Spinal cord (tissue), 10 donors: ENCODE results near the gene EHBP1L1. TPM values are rescaled to one million over a fixed set of nuclear protein-coding genes. Genes with fewer than 3 reads are reported as not detected.

Experiments used
- DNase-seq, 6 donors: peaks; one replicate each; pipeline versions ENCODE4 v3.0.0 to v3.0.0-alpha.2; 2013 to 2015; ENCODE audit warnings: low spot score in 6 of 6, low read depth in 4 of 6
- H3K27ac ChIP-seq: one replicate; pipeline ENCODE4 v1.5.1; 2013; ENCODE audit warnings: low read depth, low read length, control low read depth
- H3K27me3 ChIP-seq: one replicate; pipeline ENCODE4 v1.6.1; 2013; ENCODE audit warnings: low read length; ENCODE audit not compliant: control insufficient read depth, insufficient read depth
- H3K36me3 ChIP-seq: one replicate; pipeline ENCODE4 v1.6.1; 2013; ENCODE audit warnings: low read length; ENCODE audit not compliant: control insufficient read depth, insufficient read depth
- H3K4me1 ChIP-seq: one replicate; pipeline ENCODE4 v1.6.1; 2013; ENCODE audit warnings: low read length; ENCODE audit not compliant: control insufficient read depth, insufficient read depth
- H3K4me3 ChIP-seq: one replicate; pipeline ENCODE4 v1.5.1; 2013; ENCODE audit warnings: low read depth, low read length, control low read depth
- H3K9me3 ChIP-seq: one replicate; pipeline ENCODE4 v1.6.1; 2013; ENCODE audit warnings: low read length; ENCODE audit not compliant: control insufficient read depth, insufficient read depth
- WGBS: methylation state at CpG from one replicate; pipeline ENCODE4 v1.1.5; 2013; ENCODE audit warnings: missing lambda C conversion rate; ENCODE audit not compliant: insufficient coverage; 5-methylcytosine and 5-hydroxymethylcytosine counted together
- polyA plus RNA-seq, 2 donors: library from polyadenylated mRNA; unstranded; fragments of 120-200 nt; gene quantifications; one replicate each; pipeline ENCODE4 v1.2.1, GENCODE V29; 2013; ENCODE audit not compliant: insufficient read length in 2 of 2
- total RNA-seq, 2 donors: library from RNA; depleted of rRNA in 1 of 2; stranded (reverse); fragments of 120-200 nt in 1 of 2; fragments of >200 nt in 1 of 2; gene quantifications; one replicate each; pipeline versions ENCODE4 v1.2.3 to v1.2.4, GENCODE V29; 2013 to 2014
- donor health status: healthy.

EHBP1L1 gene
- total and polyA plus RNA-seq, 4 donors = 13.9 to 30.1 (median 22.2) TPM

DNA sequence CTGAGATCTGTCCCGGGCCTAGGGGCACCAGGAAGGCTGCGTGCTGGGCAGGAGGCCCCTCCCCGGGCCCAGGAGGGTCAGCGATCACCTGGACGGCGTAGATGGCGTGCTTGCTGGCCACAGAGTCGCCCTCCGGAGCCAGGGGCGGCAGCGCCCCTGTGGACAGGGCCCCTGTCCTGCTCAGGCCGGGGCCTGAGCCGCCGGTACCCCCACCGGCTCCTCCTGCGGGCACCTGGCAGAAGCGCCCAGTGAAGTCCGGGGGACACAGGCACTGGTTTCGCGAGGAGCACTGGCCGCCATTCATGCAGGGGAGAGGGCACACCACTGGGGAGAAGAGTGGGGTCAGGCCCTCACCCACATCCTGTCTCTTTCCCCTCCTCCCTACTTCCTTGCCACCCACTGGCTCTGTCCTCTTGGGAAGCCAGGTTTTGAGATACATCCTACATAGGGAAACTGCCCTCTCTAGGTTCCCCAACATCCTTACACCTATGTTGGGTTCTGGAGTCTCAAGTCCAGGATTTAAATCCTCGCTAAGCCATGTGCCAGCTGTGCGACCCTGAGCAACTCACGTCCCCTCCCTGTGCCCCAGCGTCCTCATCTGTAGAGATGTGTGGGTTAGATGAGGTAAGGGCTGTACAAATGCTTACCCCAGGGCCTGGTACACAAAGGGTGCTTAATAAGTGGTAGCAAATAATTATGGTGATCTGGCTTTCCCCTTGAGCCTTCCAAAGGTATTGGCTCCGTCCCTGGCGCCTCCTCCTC is 21.6 kb upstream of the EHBP1L1 start:
- Histone ChIP-seq H3K27ac (no peak overlapping the region), H3K9me3 (no peaks in the 10 kb centered on the region), H3K27me3 (no peaks in the 10 kb centered on the region), H3K36me3 (peaks cover 54% of the 10 kb centered on the region), H3K4me3 (no peak overlapping the region), H3K4me1 (peaks cover 47% of the 10 kb centered on the region)
- no peak for DNase-seq
- WGBS = 74% methylated on average over 27 of the region's 27 CpGs

DNA sequence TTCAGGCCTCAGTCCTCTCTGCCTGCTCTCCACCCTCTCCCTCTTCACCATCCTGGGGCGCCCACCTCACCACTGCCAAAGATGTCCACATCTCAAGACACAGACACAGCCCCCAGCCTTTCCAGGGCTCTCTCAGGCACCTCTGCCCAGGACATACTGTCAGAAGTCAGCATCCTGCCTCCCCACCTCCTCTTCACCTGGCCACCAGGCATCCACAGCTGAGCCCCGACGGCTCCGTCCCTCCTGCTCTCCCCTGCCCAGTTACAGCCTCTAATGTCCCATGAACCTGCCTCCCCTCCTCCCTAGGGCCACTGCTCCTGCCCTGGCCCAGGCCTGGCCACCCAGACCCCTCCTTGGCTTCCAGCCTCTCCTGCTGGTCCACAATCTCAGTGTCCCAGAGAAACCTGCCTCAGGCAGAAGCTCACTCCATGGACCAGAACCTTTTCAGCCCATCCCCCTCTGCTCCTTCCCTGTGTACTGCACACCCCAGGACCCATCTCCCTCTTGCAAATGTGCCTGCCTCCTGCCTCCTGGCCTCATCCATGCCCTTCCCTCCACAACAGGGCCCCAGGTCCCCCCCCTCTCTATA is 20.9 kb upstream of the EHBP1L1 start:
- DNase-seq = no peak
- peaks cover 54% of the 10 kb centered on the region for H3K36me3 ChIP-seq
- WGBS = 89% methylated on average over 4 of the region's 4 CpGs
- no peak overlapping the region for H3K4me3 ChIP-seq
- no peaks in the 10 kb centered on the region for H3K9me3 ChIP-seq
- H3K27ac ChIP-seq = no peak overlapping the region
- no peaks in the 10 kb centered on the region for H3K27me3 ChIP-seq
- peaks cover 53% of the 10 kb centered on the region for H3K4me1 ChIP-seq

- Histone ChIP-seq H3K4me1 (peaks cover 62% of the 10 kb centered on the region), H3K27me3 (no peaks in the 10 kb centered on the region), H3K4me3 (no peak overlapping the region), H3K27ac (no peak overlapping the region), H3K9me3 (no peaks in the 10 kb centered on the region), H3K36me3 (peaks cover 51% of the 10 kb centered on the region)
- DNase-seq = no peak
- WGBS = 65% methylated on average over 6 of the region's 6 CpGs
These were observed 20.1 kb upstream of the EHBP1L1 start for GRCh38 chr11:65555693-65556231.

- H3K36me3 ChIP-seq = peaks cover 42% of the 10 kb centered on the region
- peaks cover 71% of the 10 kb centered on the region for H3K4me1 ChIP-seq
- no peaks in the 10 kb centered on the region for H3K9me3 ChIP-seq
- 71% methylated on average over 7 of the region's 12 CpGs for WGBS
- H3K4me3 ChIP-seq = peak overlapping the region; percentile 64
- DNase-seq = no peak
- H3K27ac ChIP-seq = peak overlapping the region; percentile 85
- H3K27me3 ChIP-seq = no peaks in the 10 kb centered on the region
These were observed 19.2 kb upstream of the EHBP1L1 start for GRCh38 chr11:65556470-65557279.

- peak overlapping the region; percentile 85 for H3K27ac ChIP-seq
- 3% methylated on average over 38 of the region's 47 CpGs for WGBS
These were observed 18.4 kb upstream of the EHBP1L1 start for GRCh38 chr11:65557280-65558001.

DNA sequence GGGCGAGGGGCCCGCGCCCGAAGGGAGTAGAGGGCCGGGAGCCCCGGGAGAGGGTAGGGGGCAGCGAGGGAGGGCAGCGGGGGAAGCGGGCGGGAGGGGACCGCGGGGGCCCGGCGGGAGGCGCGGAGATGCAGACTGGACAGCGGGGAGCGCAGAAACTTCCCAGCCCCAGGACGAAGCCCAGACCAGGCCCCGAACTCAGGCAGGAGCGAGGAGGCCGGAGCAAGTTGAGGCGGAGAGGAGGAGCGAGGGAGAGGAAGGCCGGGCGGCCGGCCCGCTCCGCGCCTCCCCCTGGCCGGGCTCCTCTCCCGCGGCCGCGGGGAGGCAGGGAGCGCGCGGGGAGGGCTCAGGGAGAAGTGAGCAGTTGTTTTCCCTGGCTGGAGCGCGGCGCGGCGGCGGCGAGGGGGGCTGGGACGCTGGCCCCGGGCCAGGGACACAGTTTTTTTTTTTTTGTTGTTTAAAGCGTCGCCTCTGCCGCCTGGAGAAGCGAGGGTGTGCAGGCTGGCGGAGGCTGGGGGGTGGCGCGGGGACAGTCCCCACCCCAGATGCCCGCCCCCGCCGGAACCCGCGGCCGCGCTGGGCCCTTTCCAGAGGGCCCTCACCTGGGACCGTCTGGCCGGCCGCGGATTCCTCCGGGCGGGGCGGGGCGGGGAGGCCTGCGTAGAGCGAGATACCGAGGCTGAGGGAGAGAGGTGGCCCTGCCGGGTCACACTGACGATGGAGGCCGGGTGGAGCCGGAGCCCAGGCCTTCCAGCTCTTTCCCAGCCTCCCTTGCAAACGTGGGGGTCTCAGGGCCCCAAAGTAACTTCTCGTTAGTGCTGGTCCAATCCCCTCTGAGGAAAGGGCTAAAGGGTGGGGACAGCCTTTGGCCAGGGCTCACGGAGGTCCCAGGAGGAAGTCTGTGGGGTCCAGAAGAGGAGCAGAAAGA is 17.6 kb upstream of the EHBP1L1 start, which contains the start of gene LTBP3:
Gene LTBP3 (minus strand): TSS at position 358 of the 928 bp plus-strand sequence. CDS start 400 bp downstream, outside the sequence.
- Histone ChIP-seq H3K9me3 (no peaks in the 10 kb centered on the region), H3K27ac (peak within 1 kb of the TSS; percentile 99), H3K36me3 (peaks cover 26% of the 10 kb centered on the region), H3K4me1 (peaks cover 71% of the 10 kb centered on the region), H3K4me3 (peak within 1 kb of the TSS; percentile 64), H3K27me3 (no peaks in the 10 kb centered on the region)
- DNase-seq = peak in 5 of 6 donors; percentile 59 to 95 (median 74)
- WGBS = under 1% methylated on average over 67 of the region's 79 CpGs

More at GRCh38 chr11:65557280-65558001, 18.4 kb upstream of the EHBP1L1 start:
- DNase-seq = peak in 1 of 6 donors; percentile 44
- H3K36me3 ChIP-seq = peaks cover 35% of the 10 kb centered on the region
- H3K9me3 ChIP-seq = no peaks in the 10 kb centered on the region
- peaks cover 71% of the 10 kb centered on the region for H3K4me1 ChIP-seq
- no peaks in the 10 kb centered on the region for H3K27me3 ChIP-seq
- peak overlapping the region; percentile 64 for H3K4me3 ChIP-seq

DNA sequence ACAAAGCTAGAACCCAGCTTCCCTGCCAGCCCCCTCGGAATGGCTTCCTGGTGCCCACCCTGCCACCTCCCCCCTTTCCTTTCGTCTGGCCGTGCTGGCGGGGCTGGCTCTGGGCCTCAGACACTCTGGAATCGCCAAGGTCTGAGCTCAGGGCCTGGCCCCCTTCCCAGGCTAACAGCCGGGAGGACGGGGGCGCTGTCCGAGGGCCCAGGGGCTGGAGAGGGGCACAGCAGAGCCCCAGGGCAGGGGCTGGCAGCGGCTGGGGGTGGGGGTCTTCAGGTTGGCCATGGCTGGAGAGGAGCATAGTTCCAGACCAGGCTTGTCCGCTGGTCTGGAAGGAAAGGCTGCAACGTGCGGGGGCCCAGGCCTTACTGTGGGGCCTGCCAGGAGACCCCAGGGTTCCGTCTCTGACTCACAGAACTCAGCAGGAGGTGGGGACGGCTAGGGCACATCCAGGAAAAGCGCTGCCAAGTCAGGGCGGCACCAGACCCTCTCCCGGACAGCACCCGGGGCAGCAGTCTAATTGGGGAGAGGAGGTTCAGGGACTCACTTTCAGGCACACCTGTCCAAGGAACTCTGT is 16.8 kb upstream of the EHBP1L1 start:
- H3K9me3 ChIP-seq = no peaks in the 10 kb centered on the region
- peak overlapping the region; percentile 43 for H3K4me3 ChIP-seq
- DNase-seq = peak in 3 of 6 donors; percentile 47 to 91 (median 61)
- no peaks in the 10 kb centered on the region for H3K27me3 ChIP-seq
- H3K4me1 ChIP-seq = peaks cover 68% of the 10 kb centered on the region
- peak overlapping the region; percentile 99 for H3K27ac ChIP-seq
- peaks cover 19% of the 10 kb centered on the region for H3K36me3 ChIP-seq
- WGBS = 25% methylated on average over 19 of the region's 19 CpGs

DNA sequence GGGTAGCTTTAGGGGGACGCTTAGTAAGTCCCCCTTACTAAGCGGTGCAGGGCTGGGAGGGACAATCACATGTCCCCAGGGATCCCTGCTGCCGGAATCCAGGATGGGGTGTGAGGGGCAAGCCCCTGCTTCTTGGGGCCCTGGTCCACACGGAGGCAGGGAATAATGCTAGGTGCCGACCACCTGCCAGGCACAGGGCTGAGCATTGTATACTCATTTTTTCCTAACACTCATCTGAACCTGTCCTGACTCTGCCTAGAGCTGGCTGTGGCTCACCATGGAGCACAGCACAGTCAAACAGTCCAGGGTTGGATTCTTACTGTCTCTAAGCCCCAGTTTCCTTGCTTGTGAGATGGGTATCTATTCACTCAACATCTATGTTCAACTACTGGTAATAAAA is 16.3 kb upstream of the EHBP1L1 start:
- no peak overlapping the region for H3K4me3 ChIP-seq
- H3K9me3 ChIP-seq = no peaks in the 10 kb centered on the region
- H3K36me3 ChIP-seq = peaks cover 15% of the 10 kb centered on the region
- peak overlapping the region; percentile 99 for H3K27ac ChIP-seq
- 60% methylated on average over 1 of the region's 5 CpGs for WGBS
- H3K4me1 ChIP-seq = peaks cover 63% of the 10 kb centered on the region
- DNase-seq = no peak
- no peaks in the 10 kb centered on the region for H3K27me3 ChIP-seq
